HG03460 (cell line): ENCODE data around the gene DNAJB5.
A peak's percentile ranks its signal among the peaks of the same experiment; 100 is the strongest.

Experiments used
- ATAC-seq: cut with Tn5 transposase; IDR thresholded peaks from one replicate; pipeline ENCODE4 v1.9.1; 2021; ENCODE audit not compliant: unreplicated experiment

The DNAJB5 gene

DNA sequence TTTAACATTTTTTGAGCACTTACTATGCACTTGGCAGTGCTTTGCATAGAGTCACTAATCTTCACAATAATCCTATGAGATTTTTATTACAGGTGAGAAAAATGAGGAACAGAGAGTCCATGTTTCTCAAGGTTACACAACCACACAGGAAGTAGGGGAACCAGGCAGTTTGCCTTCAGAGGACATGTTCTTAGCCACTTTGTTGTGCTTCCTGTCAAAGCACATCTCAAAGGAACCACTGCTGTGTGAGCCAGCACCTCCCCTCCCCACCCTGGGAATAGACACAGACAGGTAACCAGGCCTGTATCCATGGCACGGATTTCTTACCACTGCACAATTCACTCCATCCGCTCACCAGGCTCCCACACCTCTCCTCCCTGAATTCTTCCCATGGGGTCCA lies 6.3 kb upstream of the DNAJB5 start:
- no peak for ATAC-seq

DNA sequence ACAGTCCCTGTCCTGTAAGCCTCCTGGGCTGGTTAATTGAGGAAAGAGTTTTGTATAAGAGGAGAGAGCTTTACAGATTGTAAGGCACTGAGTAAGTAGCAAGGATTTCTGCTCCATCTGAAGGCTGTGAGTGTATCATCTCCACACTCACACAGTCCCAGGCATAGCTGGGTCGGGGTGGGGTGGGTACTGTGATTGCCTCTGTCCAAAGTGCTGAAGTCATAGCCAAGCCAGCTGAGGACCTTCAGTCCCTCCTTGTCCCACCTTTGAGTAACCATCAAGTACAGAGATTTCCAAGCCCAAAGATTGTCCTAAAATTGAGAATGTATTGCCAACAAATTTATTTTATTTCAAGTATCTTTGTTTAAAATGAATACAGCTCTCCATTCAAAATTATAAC lies 5.5 kb upstream of the DNAJB5 start:
- ATAC-seq = no peak

DNA sequence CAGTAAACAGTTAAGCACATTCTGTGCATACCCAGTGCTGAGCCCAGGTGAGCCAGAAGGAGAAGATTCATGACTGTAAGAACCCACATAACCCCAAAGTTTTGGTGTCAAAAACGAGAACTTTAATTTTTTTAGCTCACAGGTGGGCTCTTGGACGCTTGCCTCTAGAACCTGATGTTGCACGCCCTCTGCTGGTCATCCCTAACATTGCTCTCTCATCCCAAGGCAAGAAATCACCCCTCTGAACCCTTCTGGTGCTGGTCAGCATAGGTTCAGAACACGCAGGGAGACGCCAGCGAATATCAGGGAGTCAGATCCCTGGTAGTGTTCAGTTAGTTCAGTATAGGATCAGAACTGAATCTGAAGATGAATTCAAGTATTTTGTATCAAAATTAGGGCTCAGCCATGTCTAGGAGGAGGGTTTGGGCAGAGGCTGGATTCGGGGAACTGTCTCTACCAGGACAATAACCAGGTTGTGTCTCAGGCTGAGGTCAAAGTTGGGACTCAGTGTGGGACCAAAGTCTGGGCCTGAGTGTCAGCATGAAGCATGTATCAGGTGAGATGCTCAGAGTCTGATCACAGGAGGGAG lies 4.1 kb upstream of the DNAJB5 start:
- ATAC-seq = no peak

DNA sequence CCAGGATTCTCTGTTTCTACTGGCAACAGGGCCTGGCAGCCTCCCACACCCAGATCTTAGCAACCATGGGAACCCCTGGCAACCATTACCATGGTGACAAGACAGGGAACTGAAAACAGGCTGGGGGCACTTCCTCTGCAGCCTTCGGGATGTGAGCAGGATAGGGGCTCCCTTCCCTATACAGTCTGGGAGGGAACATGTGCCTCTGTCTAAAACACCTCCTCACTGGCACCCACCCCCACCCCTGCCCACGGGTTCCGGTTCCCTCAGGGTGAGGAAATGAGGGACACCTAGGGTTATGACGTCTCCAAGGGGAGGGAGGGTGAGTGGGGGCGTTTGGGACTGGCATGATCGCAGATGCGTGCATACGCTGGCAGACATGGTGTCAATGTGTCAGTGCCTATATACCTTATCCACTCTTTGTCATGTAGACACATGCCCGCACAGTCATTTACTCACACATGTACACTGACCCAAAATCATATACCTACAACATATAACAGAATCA lies 3.0 kb upstream of the DNAJB5 start:
- no peak for ATAC-seq

DNA sequence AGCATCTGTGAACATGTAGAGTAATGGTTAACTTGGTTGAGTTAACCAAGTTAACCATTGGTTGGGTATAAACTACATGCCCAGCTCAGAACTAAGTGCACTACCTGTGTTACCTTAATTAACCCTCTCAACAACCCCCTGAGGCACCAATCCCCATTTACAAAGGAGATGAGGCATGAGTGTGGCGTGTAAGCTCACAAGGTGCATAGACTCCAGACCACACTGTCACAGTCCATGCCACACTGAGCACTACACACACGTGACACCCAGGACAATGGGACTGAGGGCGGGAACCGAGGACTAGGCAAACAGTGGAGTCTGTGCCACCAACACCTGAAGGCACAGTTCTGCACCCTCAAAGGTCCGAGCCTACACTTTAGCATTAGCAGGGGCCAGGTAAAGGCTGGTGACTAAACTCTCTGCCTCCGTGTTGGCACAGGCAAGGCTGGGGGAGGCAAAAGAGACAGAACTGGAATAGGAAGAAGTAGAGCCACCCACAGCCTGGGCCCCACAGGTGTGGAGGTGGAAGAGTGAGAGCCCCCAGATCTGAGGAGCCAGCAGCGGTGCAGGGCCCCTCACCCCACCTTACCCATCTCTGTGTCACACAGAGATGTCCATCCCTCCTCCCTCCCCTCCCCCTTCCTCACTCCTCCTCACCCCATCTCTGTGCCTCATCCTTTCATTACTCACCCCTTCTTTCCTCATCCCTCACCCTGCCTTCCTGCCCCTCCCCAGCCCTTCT lies 2.2 kb upstream of the DNAJB5 start:
- ATAC-seq = no peak

DNA sequence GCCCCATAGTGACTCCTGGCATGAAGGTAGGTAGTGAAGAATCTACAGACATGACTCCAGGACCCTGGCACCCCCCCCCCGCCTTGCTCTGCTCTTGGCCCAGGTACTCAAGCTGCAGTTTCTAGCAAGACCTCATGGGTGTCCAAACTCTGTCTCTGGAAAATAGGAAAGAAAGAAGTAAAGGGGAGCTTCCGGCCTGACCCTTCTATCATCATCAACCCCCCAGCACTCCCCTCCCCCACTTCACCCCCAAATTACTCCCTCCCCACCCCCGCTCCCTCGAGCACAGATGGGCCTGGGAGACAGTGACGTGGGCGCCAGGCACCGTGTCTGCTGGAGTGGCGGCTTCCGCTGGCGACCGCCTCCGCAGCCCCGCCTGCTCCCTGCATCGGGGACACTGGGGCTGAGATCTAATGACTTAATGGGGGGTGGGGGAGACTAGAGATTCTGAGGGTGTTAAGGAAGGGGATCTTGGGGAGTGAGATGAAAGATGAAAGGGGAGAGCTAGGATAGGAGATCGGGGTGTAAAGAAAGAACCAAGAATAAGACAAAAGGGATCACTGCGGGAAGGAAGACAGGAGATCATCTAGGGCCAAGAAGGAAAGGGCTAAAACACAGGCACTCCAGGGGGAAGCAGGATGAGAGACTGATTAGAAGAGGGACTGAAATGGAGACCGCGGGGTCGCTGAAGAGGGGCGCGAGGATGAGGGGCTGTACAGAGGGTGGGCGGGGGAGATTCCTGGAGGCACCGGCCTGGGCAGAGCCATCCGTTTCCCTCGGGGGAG lies 1.1 kb upstream of the DNAJB5 start:
- no peak for ATAC-seq

DNA sequence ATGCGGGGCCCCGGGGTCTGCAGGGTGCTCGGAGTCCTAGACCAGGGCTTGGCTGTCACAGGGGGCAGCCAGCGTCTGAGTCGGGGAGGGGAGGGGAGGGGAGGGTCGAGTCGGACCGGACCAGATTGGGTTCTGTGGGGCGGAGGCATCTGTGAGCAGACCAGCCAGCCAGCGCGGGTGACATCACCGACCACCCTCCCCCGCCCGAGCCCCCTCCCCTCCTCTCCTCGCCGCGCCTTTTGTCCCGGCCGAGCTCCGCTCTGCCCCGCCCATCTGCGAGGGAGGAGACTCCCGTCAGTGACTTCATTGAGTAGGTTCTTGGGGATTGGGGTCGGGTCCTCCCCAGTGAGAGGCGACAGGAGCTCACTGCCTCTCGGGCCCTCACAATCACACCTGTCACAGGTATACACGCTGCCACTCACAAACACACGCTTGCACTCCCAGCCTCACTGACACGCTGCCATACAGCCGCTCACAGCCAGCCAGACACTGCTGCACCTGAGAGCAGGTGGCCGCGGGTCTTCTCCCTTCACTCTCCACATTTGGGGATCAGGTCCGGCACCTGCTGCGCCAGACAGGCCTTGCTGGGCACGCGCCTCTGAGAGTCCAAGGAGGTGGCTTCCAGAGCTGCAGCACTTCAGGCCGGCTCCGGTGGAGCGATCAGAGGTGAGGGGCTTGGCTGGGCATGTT lies 546 bp downstream of the DNAJB5 start:
- ATAC-seq = peak; percentile 0

DNA sequence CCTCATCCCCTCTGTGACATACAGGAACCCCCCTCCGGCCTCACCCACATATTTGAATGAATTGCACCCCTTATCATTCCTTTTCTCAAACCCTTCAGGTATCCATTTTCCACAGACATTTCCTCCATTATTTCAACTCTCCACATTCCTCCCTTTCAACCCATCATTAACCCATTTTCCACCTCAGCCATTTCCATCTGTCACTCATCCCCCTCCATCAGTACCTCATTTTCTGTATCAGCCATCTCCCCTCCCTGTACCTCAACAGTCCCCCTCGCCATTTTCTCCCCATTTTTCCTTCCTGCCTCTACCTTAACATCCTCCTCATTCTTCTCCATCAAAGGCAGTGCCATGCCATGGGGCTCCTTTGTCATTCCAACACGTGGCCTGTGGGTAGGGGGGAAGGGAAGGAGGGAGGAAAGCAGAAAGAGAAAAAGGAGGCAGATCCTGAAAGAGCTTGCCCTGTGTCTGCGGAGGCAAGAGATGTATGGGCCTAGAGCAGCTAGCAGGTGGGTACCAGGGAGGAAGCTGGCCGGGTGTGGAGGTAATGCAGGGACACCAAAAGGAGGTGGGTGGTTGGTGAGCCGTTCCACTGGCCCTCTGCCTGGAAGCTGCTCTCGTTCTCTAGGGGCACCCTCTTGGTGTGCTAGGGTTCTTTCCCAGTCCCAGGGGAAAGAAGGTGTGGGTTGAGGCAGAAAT lies 1.5 kb downstream of the DNAJB5 start:
- ATAC-seq = no peak

DNA sequence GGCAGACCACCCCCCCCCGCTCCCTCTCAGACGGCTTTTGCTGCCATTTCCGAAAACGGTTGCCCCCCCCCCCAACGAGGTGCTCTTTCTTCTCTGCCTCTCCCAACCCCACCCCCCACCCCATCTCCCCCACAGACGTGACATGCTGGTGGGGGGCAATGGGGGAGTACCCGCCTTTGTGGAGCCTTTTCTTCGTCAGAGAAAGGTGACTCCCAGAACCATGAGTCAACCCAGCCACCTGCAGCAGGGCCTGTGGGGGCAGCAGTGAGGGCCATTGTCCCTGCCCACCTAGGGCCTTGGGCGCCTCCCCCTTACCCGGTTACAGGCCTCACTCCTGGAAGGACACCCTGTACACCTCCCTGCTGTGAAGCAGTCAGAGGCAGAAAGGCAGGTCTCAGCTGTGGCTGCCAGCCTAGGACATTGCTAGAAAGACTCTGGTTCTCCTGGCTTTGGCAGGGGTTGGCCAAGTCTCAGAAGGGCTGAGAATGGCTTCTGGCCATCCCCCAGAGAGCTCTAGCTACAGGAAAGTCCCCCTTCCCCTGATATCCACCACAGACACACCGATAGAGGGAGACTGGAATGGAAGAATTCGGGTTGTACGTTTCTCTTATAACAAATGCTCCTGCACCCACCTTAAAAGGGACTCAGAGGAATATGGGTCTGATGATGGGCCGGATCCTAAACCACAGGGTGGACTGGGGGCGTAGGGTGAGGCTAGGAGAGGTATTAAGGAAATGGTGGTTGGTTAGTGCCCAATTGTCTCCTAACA lies 2.2 kb downstream of the DNAJB5 start:
- no peak for ATAC-seq

DNA sequence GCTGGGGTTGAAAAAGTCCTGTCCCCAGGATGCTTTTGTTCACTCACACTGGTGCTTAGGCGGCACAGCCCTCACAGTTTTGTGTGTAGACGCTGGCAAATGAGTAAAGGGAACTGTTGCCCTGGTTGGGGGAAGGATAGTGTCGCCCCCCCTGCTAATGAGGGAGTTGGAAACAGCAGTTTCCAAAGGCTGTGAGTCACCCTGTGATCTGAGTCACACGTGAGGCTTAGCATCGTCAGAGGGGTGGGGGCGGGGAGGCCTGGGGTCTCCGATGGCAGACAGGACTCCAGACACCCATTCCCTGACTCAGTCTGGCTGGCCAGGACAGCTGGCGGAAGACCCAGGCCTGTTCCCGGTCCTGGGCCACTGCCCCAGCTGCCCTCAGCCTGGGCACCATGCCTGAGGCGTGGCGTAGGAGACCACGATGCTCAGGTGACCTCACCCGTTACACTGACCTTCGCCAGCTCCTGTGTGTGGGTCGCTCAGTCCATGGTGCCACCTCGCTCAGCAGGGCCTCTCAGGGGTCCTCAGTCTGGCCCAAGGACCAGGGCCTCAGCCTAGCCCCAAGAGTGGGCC lies 2.9 kb downstream of the DNAJB5 start:
- no peak for ATAC-seq

DNA sequence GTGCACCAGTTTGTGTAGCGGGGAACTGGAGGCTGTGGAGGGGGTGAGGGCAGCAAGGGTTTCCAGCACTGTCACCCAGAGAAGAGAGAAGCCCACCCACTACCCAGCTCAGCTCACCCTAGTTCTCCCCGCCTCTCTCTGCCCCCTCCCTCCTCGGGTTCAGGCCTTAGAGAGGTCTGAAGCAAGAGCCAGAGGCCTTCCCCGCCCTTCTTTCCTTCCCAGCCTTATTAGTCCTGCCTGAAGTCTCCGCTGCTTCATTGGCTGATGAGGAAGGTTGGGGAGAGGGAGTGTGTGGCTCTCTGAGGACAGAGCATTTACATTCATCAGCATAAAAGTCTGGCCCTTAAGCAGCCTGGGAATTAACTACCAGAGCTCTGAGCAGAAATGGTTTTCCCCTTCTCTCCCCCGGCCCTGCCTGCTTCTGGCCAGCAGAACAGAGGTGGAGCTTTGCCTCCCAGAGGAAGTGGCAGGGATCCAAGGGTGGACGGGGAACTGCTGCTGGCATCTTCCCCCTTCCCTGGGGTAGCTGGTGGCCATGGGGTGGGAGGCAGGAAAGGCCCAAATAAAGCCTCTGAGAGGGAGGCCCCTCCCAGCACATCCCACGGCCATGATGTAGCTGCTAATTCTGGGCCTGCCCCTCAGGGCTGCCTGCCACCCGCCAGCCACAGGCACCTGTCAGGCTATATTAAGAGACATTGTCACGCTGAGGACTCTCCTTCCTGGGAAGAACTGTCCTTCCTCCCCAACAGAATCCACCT lies 4.1 kb downstream of the DNAJB5 start:
- ATAC-seq = no peak

DNA sequence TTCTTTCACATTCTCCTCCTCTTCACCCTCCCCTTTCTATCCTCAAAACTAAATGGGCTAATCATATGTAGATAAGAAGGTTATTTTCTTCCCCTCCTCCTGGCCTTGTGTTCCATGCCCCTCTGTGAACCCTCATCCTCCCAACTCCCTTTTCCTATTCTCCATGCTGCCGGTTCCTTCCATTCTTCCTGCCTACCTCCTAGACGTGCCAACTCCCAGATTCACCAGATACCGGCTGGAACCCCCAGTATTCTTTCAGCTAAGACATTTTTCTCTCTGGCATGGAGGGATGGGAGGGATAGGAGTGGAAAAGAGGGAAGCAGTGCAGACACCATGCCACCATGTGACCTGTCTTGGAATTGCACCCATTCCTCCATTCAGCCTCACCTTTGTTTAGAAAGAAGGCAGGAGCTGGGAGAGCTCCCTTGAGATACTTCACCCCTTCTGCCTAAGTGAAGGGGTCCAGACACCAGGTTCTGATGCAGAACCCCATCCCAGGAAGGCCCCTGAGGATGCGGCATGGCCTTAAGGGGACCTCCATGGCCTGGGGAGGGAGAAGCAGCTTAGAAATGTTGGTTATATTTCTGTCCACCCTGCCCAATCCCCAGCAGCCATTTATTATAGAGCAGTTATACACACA lies 4.8 kb downstream of the DNAJB5 start:
- ATAC-seq = no peak

DNA sequence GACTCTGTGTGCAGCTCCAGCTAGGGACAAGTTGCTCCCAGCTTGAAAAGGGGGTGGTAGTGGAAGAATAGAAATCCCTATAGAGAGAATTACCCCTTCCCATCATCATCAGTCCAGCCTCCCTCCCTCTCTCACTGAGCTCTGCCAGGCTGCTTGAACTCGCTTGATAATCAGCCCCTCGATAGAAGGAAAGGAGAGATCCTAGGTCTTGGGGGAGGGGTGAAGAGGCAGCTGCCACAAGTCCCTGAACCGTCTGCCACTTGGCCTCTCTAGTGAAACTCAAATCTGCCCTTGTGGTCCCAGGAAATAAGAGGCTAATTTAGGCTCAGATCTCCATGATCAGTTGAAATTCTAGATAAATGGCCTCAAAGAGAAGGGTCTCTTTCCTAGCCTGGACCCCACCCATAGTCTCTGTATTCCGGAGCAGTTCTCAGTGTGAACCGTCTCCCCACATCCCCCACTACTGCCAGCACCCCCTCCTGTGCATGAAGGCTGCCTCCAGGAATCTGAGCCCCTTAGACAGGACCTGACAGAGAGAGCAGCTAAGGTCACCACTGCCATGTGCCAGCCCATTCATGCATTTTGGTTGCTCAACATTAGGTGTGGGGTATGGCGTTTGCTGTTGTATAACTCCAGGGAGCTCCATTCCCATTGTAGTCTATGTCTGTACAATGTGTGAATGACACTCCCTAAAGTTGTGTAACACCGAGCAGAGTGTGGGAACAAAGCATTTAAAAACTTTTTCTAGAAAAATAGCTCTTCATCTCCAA lies 5.5 kb downstream of the DNAJB5 start:
- no peak for ATAC-seq

DNA sequence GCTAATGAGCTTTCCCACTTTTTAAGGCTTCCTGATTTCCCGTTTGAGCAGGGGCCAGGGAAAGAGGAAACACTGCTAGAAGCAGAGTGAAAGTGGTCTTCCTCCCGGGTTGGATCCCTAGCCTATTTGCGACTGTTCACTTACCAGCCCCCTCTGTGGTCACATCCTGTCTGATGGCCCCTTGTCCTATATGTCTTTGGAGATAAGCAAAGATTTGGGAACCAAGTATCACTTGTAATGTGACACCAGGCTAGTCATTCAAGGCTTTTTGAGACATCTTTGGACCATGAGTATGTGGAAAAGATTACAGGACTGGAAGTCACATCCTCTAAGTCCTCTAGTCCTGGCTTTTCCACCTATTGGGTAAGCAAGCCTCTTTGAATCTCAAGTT lies 6.1 kb downstream of the DNAJB5 start:
- no peak for ATAC-seq

DNA sequence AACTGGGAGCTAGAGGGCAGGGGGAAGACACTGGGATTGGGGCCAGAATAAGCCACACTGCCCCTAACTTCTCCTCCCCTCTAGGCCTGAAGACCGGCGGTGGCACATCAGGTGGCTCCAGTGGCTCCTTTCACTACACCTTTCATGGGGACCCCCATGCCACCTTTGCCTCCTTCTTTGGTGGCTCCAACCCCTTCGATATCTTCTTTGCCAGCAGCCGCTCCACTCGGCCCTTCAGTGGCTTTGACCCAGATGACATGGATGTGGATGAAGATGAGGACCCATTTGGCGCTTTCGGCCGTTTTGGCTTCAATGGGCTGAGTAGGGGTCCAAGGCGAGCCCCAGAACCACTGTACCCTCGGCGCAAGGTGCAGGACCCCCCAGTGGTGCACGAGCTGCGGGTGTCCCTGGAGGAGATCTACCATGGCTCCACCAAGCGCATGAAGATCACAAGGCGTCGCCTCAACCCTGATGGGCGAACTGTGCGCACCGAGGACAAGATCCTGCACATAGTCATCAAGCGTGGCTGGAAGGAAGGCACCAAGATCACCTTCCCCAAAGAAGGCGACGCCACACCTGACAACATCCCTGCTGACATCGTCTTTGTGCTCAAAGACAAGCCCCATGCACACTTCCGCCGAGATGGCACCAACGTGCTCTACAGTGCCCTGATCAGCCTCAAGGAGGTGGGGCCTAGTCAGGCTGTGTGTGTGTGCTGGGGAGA lies 6.8 kb downstream of the DNAJB5 start:
- no peak for ATAC-seq

DNA sequence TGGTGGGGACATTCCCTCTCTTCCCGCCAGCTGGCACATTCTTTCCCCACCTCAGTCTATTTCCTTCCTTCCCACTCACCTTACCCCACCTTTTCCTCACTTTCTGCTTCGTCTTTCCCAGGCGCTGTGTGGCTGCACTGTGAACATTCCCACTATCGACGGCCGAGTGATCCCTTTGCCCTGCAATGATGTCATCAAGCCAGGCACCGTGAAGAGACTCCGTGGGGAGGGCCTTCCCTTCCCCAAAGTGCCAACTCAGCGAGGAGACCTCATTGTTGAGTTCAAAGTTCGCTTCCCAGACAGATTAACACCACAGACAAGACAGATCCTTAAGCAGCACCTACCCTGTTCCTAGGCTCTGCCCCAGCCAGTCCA lies 7.3 kb downstream of the DNAJB5 start:
- ATAC-seq = no peak

DNA sequence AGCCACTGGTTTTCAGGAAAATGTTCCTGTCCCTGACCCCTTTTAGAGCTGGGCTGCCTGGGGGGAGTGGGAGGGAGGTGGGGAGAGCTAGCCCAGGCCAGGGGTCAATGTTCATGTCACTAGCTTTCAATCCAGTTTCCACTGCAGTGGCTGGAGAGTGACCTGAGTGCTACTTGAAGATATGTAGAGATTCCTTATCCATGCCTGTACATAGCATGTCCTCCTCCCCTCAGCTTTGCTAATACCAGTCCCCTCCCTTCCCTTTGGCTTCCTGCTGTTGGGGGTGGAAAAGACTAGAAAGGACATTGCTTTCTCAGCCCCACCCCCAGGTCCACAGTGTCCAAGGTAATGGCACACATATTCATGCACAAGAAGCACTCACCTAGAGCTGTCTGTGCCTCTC lies 7.8 kb downstream of the DNAJB5 start:
- ATAC-seq = no peak
